Stimulated activated CD8-positive, alpha-beta memory T cell treated with anti-CD3 and anti-CD28 coated beads, Interleukin-15, amount 100 ng/mL, for 48 hours (primary cell): ENCODE results near the gene HSPA2.

Source experiments
- DNase-seq, 2 donors: peaks; one replicate each; pipeline ENCODE4 v3.0.0-alpha.2; 2020; ENCODE audit warnings: low read depth in 2 of 2

HSPA2 gene

GRCh38 chr14:64540208-64541202, at the start of gene HSPA2:
TSS of gene HSPA2 (plus strand) at chr14:64540741. CDS start at chr14:64540850, 109 bp downstream.
- peak; percentile 95 to 97 for DNase-seq

- no peak for DNase-seq
These were observed 48.9 kb upstream of the HSPA2 start for GRCh38 chr14:64491637-64492036.

- no peak for DNase-seq
These were observed 47.1 kb upstream of the HSPA2 start for GRCh38 chr14:64493455-64493854.

GRCh38 chr14:64495252-64495651, 45.3 kb upstream of the HSPA2 start:
- DNase-seq = no peak

- no peak for DNase-seq
These were observed 43.8 kb upstream of the HSPA2 start for GRCh38 chr14:64496764-64497163.

- DNase-seq = no peak
These were observed 40.5 kb upstream of the HSPA2 start for GRCh38 chr14:64500088-64500487.

GRCh38 chr14:64501411-64502171, 39.0 kb upstream of the HSPA2 start:
- no peak for DNase-seq

- no peak for DNase-seq
These were observed 38.1 kb upstream of the HSPA2 start for GRCh38 chr14:64502456-64502855.

GRCh38 chr14:64502887-64503433, 37.6 kb upstream of the HSPA2 start:
- no peak for DNase-seq

- peak; percentile 91 to 93 for DNase-seq
These were observed 36.9 kb upstream of the HSPA2 start, which contains the start of gene ZBTB25 for GRCh38 chr14:64503434-64504309. TSS of gene ZBTB25 (minus strand) at chr14:64503838. CDS start at chr14:64490533, 13,305 bp downstream.

- peak; percentile 86 to 88 for DNase-seq
These were observed 36.1 kb upstream of the HSPA2 start, which contains the start of gene ZBTB1 for GRCh38 chr14:64504310-64504896. TSS of gene ZBTB1 (plus strand) at chr14:64504770. CDS start at chr14:64521505, 16,735 bp downstream.

- DNase-seq = peak; percentile 79 to 81
These were observed 35.4 kb upstream of the HSPA2 start for GRCh38 chr14:64504897-64505794.

GRCh38 chr14:64506721-64507120, 33.8 kb upstream of the HSPA2 start:
- DNase-seq = no peak

- DNase-seq = peak in 1 of 2 donors; percentile 22
These were observed 33.0 kb upstream of the HSPA2 start for GRCh38 chr14:64507376-64508156.

GRCh38 chr14:64508215-64508776, 32.2 kb upstream of the HSPA2 start:
- DNase-seq = no peak

- DNase-seq = no peak
These were observed 31.5 kb upstream of the HSPA2 start for GRCh38 chr14:64509036-64509435.

- DNase-seq = peak; percentile 20 to 38
These were observed 29.5 kb upstream of the HSPA2 start for GRCh38 chr14:64510825-64511671.
